HG03520 (cell line): ENCODE data around the gene ATG12.
"Not testable (repeated sequence)": the region's sequence is repeated elsewhere in the genome, so short reads cannot be mapped to it uniquely, and the experiment has no call there.

ENCODE experiments used
- ATAC-seq: cut with Tn5 transposase; IDR thresholded peaks from one replicate; pipeline ENCODE4 v1.9.1; 2021; ENCODE audit warnings: mild to moderate bottlenecking, moderate library complexity; ENCODE audit not compliant: unreplicated experiment

Gene ATG12

GRCh38 chr5:115843444-115844130 is 2.2 kb upstream of the ATG12 start:
- no peak for ATAC-seq

GRCh38 chr5:115842952-115843351 is 1.6 kb upstream of the ATG12 start:
- ATAC-seq: no peak

DNA sequence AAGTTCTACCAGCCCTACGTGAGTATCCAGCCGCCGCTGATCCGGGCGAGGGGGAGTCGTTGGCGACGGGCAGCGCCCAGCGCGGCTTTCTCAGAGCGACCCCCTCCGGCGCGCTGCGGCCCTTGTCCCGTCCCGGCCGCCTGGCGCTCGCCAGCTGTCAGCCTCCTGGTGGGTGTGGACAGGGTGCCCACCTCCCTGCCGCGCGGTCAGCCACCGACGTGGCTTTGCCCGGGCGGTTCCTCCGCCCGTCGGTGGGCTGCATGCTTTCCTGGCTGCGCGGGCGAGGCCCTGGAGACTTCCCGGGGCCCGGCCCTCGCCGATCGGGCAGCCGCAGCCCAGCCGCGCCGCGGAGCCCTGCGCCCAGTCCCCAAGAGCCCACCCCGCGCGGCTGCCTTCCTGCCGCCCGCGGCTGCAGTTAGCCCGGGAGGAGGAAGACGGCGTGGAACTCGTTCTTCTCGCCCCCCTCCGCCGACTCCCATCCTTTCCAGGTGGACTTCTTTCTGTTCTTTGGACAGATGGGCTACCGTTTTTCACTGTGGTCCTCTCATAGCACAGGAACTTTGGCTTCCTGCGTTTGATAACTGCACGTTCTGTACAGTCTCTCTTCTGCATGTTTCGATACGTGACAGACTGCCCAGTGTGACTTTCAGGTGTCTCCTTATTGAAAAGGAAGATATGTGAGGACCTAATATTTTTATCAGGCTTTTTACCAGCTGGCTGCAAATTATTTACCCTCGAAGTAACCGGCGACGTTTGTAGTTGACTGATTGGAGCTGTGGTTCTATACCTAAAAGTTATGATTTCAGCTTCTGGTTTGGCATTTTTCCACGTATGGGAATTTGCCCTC is 947 bp upstream of the ATG12 start:
- ATAC-seq: peak; percentile 28

DNA sequence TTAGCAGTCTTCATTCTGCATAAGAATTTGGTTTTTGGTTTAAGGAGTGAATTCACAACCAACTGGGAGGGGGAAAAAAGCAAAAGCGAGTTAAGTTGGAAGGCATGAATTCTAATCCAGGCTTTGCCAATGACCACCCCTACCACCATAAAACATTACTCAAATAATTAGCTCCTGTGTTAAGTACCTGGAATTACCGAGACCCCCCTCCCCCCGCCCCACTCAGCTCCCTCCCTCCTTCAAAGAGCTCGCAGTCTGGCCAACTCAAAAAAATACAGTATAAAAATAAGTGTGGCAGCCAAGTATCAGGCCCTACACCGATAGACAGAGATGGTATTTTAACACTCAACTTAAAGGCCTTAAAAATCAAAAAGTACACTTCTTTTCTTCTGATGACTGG is 492 bp downstream of the ATG12 start:
- ATAC-seq: no peak

DNA sequence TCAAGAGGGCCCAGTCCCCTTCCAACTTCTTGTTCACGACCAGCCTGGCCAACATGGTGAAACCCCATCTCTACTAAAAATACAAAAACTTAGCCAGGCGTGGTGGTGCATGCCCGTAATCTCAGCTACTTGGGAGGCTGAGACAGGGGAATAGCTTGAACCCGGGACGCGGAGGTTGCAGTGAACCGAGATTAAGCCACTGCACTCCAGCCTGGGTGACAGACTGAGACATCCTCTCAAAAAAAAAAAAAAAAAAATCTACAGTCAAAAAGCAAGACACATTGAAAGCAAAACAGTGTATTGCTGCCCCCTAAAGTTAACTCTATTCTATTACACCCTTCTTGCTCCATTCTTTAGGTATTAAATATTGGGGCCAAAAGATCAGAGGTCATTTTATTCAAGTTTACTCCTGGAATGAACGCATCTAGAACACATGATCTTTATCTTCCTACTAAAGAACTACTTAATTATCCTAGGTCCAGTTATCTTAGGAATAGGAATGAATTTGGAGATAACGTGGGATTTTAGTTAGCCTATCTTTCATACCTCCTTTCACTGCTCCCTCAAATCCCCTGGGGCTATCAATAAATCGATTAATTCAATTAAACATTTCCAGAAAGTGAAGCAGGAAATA is 2.4 kb downstream of the ATG12 start:
- ATAC-seq: peak; percentile 20

- no peak for ATAC-seq
Observed at GRCh38 chr5:115835481-115835880, 5.9 kb downstream of the ATG12 start.

- peak; percentile 77 for ATAC-seq
Observed at GRCh38 chr5:115831163-115831768, 10.1 kb downstream of the ATG12 start.

GRCh38 chr5:115829913-115830312 is 11.5 kb downstream of the ATG12 start:
- ATAC-seq: no peak

- ATAC-seq: no peak
Observed at GRCh38 chr5:115825948-115826347, 15.4 kb downstream of the ATG12 start.

DNA sequence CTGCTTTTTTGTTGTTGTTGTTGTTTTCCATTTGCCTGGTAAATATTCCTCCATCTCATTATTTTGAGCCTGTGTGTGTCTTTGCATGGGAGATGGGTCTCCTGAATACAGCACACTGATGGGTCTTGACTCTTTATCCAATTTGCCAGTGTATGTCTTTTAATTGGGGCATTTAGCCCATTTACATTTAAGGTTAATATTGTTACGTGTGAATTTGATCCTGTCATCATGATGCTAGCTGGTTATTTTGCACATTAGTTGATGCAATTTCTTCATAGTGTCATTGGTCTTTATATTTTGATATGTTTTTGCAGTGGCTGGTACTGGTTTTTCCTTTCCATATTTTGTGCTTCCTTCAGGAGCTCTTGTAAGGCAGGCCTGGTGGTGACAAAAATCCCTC is 16.4 kb downstream of the ATG12 start:
- ATAC-seq: not testable (repeated sequence)

DNA sequence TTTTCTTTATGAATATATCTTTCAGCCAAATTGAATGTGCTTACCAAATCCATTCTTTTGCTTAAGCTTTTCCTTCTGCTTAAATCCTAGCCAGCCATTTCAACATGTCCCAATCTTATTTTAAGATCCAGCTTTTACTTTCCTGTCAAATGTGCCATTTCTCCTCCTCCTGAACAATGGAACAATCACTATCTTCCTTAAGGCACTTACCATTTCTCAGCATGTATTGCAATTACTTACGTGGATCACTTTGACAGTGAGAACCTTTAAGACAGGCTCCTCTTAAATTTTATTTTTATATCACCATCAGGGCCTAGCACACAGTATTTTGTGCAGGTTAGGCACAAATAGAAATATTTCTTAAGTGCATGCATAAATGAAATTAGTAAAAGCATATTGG is 20.5 kb downstream of the ATG12 start:
- ATAC-seq: no peak

DNA sequence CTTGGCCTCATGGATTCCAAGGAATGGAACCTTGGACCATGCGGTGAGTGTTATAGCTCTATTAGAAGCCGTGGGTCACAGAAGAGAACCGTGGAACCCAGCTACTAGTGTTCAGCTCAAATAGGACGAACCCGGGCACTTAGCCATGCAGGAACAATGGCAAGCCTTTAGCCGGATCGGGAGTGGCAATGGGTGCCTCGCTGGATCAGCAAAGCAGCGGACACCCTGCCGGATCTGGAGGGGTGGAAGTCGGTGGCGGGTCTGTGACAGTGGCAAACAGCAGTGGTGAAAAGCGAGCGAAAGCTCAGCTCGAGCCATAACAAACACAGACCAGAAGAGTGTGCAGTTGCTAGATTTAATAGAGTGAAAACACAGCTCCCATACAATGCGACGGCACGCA is 22.5 kb downstream of the ATG12 start:
- no peak for ATAC-seq

GRCh38 chr5:115817386-115817785 is 24.0 kb downstream of the ATG12 start:
- no peak for ATAC-seq

DNA sequence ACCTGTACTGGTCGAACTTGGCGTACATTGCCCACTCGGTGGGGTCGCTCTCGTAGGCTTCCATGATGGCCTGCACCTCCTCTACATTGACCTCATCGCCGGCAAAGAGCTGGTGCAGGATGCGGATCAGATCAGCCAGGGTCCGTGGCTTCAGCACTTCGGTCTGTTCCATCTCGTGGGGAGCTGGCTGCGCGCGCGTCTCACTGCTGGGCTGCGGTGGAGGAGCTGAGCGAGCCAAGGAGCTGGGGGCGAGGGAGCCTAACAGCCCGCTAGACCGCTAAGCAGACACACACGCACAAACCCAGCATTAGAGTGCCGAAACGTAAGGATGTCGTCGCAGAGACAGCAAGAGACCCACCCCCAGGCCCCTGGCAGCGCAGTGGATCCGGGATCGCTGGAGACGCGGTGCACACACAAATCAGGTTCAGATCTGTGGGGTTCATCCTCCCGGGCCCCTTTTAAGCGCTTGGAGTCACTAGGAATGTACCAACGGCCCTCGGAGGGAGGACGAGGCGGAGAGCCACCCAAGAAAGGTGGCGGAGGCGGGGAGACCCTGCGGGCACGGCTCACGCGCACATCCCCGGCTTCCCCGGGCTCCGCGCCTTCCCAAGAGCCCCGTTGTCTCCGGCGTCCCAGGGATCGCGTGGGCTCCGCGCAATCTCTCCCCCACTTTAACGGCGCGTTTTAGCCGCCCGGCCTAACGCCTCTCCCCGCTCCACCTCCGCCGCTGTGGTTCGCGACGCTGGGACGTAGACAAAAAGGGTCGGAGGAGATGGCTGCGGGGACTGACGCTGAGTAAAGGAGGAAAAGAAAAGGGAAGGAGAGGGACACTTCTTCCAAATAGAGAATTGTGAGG is 24.9 kb downstream of the ATG12 start, which contains the start of gene CDO1:
CDO1 (minus strand) TSS at position 434 of the 856 bp plus-strand sequence; CDS start at position 172, 262 bp downstream.
- no peak for ATAC-seq

GRCh38 chr5:115815693-115816225 is 25.6 kb downstream of the ATG12 start:
- no peak for ATAC-seq

DNA sequence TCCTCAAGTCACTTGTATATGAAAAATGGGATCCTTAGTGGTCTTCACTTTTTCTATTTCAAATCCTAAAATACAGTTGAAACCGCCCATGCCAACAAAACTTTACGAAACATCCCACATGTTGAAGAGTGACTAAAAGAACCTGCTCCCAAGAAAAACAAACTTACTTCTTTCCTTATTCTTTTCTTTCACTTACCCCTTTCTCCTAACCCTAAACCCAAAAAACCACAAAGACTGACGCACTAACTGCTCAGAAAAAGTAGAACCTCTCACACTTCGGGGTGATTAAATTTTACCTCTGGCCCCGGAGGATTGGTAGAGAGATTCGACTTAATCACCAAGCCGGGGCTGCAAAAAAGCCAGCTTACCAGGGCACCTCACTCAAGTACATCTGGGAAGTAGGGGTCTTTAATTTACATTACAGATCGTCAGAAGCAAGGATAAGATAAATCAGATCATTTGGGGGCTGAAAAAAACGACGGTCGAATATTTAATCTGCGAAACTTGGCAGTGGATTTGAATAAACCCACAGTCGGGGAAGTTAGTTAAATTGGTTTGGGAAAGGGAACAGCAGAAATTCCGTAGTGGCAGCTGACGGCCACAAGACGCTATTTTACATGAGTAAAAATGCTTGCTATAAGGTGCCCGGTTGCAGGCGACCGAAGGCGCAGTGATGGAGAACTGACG is 26.2 kb downstream of the ATG12 start:
- no peak for ATAC-seq

- no peak for ATAC-seq
Observed at GRCh38 chr5:115813719-115814118, 27.6 kb downstream of the ATG12 start.

DNA sequence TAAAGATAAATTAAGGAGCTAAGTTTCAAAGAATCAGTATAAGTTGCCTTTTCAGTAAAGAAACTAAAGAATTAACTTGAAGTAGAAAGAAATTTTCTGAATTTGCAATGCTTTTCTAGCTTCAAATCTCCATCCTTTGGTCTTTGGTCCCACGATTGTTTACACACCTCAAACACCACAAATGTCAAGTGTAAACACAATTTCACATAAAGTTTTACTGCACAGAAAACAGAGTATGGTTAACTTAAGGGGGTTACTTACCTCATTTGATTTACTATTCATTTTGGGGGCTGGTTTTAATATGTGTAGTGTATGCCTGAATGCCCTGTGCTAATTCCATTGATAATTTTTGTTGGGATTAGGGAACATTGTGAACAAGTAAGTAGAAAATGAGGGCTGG is 29.0 kb downstream of the ATG12 start:
- ATAC-seq: no peak

- no peak for ATAC-seq
Observed at GRCh38 chr5:115811406-115811805, 30.0 kb downstream of the ATG12 start.

GRCh38 chr5:115810761-115811160 is 30.6 kb downstream of the ATG12 start:
- ATAC-seq: no peak
